NCI-H1436 treated with DMSO at 0.1 percent for 48 hours (cell line): Measurements from ENCODE around the gene NYNRIN.

Source experiments
- DNase-seq: peaks from one replicate; lab custom pipeline; 2025; lab: John Stamatoyannopoulos, UW

NYNRIN gene

GRCh38 chr14:24456980-24457379, 58.2 kb downstream of the NYNRIN start:
- DNase-seq, result no peak

GRCh38 chr14:24458736-24459135, 59.9 kb downstream of the NYNRIN start:
- DNase-seq, result no peak

- DNase-seq, result no peak
These were observed 60.5 kb downstream of the NYNRIN start for GRCh38 chr14:24459331-24459730.

DNA sequence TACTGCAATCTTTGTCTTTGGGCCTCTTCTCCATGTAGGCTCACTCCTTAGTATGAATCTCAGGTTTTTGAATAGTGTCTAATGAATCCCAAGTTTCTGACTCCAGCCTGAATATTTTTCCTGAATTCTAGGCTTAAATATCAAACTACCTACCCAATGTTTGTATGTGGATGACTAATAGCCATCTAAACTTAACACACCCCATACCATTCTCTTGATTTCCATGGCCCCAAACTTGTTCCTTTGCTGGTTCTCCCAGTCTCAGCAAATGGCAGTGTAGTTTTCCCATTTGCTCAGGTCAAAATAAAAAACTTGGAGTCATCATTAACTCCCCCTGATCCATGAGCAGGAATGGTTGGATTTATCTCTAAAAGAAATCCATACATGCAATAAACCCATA, 62.5 kb downstream of the NYNRIN start:
- DNase-seq, result no peak

DNA sequence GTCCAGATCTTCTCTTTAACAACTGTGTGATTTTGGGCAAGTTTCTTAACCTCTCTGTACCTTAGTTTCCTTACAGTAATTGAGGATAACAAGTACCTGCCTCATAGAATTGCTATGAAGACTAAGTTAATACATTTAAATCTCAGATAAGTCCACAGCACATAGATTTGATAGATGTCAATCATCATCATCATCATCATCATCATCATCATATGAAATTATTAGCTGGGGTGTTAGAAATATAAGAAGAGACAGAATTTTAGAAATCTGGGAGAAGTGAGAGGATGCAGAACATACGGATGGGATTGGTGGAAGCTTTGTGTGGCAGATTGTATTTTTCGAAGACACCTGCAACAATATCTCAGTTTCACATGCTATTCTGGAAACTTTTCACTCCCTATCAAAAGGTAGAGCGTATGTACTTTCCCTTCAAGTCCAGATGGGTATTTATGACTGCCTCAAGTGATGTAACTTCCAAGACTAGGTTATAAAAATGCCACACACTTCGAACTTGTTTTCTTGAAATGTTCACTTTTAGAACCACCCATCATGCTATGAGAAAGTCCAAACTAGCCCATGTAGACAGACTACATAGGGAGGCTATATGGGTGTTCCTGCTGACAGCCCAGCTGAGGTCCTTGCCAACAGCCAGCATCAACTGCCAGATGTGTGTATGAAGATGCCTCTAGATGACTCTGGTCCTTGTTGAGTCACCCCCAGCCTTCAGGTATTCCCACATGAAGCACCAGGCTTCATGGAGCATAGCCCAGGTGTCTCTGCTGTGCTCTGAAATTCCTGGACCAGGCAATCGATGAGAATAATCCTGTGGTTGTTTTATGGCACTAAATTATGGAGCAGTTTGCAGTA, 64.4 kb downstream of the NYNRIN start:
- no peak for DNase-seq

GRCh38 chr14:24463884-24464785, 65.3 kb downstream of the NYNRIN start:
- no peak for DNase-seq

DNA sequence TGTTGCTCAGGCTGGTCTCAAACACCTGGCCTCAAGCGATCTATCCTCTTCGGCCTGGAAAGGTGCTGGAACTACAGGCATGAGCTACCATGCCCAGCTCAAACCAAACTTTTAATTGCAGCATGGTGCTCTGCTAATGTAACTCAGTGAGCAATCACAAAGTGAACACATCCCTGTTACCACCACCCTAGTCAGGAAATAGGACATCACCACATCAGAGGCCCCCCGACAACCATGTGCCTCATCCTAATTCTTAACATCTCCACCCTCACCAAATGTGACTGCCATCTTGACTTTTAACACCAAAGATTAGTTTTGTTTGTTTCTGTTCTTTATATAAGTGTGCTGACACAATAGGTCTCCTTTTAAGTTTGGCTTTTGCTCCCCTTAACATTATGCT, 66.6 kb downstream of the NYNRIN start:
- no peak for DNase-seq

DNA sequence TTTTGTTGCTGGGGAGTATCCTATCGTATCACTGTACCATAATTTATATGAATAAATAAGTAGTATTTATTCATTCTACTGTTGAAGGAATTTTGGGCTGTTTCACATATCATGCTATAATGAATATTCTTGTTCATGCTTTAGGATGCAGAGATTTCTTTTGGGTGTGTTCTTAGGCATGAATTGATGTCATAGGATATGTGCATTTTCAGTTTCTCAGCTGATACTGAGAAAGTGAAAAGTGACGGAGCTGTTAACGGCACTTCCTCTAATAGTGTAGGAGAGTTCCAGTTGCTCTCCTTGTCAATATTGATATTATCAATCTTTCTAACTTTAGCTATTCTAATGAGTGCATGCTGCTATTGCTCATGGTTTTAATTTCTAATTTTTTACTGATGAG, 67.0 kb downstream of the NYNRIN start:
- DNase-seq, result no peak
